Loucy (cell line): ENCODE results near the gene ILKAP.

ENCODE experiments used
- H2AFZ ChIP-seq: fragments of 200-600 bp; sonication (generic); 2 replicates; pipeline ENCODE4 v1.6.0; 2016; ENCODE audit warnings: antibody characterized with exemption, mild to moderate bottlenecking, low read length, moderate library complexity
- H3F3A ChIP-seq: fragments of 200-600 bp; 2 replicates; pipeline ENCODE4 v1.6.0; 2016; ENCODE audit warnings: antibody characterized with exemption, low read depth, mild to moderate bottlenecking
- H3K27me3 ChIP-seq: fragments of 200-600 bp; sonication (generic); 2 replicates; pipeline ENCODE4 v1.6.1; 2014; ENCODE audit warnings: low read length, mild to moderate bottlenecking; ENCODE audit not compliant: insufficient read depth, poor library complexity, severe bottlenecking
- H3K36me3 ChIP-seq: fragments of 200-600 bp; sonication (generic); 2 replicates; pipeline ENCODE4 v1.6.1; 2016; ENCODE audit warnings: low read length; ENCODE audit not compliant: insufficient read depth
- H3K4me1 ChIP-seq: fragments of 200-600 bp; sonication (generic); 2 replicates; pipeline ENCODE4 v1.5.1; 2014; ENCODE audit warnings: low read length, mild to moderate bottlenecking; ENCODE audit not compliant: insufficient read depth, poor library complexity, severe bottlenecking
- H3K4me2 ChIP-seq: fragments of 200-600 bp; sonication (generic); 2 replicates; pipeline ENCODE4 v1.6.0; 2014; ENCODE audit warnings: antibody characterized with exemption, low read length, low read depth, mild to moderate bottlenecking; ENCODE audit not compliant: poor library complexity, severe bottlenecking
- H3K4me3 ChIP-seq: fragments of 200-600 bp; sonication (generic); 2 replicates; pipeline ENCODE4 v1.5.1; 2014; ENCODE audit warnings: low read length, mild to moderate bottlenecking, mixed read lengths; ENCODE audit not compliant: poor library complexity, severe bottlenecking
- H3K79me2 ChIP-seq: fragments of 200-600 bp; sonication (generic); 2 replicates; pipeline ENCODE4 v1.6.1; 2014; ENCODE audit warnings: low read length; ENCODE audit not compliant: insufficient read depth
- H3K9ac ChIP-seq: fragments of 200-600 bp; sonication (generic); 2 replicates; pipeline ENCODE4 v1.6.0; 2014; ENCODE audit warnings: mild to moderate bottlenecking, low read depth, low read length, moderate library complexity; ENCODE audit not compliant: poor library complexity, severe bottlenecking
- H3K9me2 ChIP-seq: fragments of 200-600 bp; sonication (generic); replicated peaks from 2 replicates; pipeline ENCODE4 v1.6.1; 2016; ENCODE audit warnings: low read depth, low read length, mixed read lengths
- H3K9me3 ChIP-seq: fragments of 200-600 bp; sonication (generic); 2 replicates; pipeline ENCODE4 v1.6.1; 2014; ENCODE audit warnings: mild to moderate bottlenecking, antibody characterized with exemption, low read length, low read depth; ENCODE audit not compliant: insufficient read depth
- H4K20me1 ChIP-seq: fragments of 200-600 bp; sonication (generic); 2 replicates; pipeline ENCODE4 v1.6.0; 2014; ENCODE audit warnings: antibody characterized with exemption, low read length, mild to moderate bottlenecking; ENCODE audit not compliant: insufficient read depth, poor library complexity, severe bottlenecking
- EZH2phosphoT487 ChIP-seq: fragments of 200-600 bp; IDR thresholded peaks from 2 replicates; pipeline ENCODE4 v1.6.1; 2018; ENCODE audit warnings: antibody characterized with exemption, mild to moderate bottlenecking, moderate library complexity, borderline replicate concordance
- TF ChIP-seq, protein P1 (sequence below): fragments of 200-600 bp; sonication (generic); conservative IDR thresholded peaks from 2 replicates; pipeline ENCODE4 v1.5.1; 2014; ENCODE audit warnings: mild to moderate bottlenecking, antibody characterized with exemption, low read length

ILKAP gene

DNA sequence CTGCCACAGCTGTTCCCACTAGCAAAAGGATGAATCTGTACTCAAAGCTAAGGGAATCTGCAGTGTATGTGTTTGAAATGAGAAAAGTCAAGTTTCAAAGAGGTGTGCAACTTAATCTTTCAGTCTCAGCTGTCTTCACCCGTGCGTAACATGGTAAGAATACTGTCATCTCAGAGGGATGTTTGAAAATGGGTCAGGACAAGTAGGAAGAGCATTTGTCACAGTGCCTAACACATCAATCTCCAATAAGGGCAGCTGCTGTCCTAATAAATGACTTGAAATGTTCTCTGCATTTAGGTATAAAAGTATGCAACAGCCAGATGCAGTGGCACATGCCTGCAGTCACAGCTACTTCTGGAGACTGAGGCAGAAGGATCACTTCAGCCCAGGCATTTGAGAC is 13.1 kb downstream of the ILKAP start:
- peaks cover 91% of the 10 kb centered on the region for H3K36me3 ChIP-seq
- peaks cover 14% of the 10 kb centered on the region for H3K79me2 ChIP-seq
- H3K9me2 ChIP-seq, result no peaks in the 10 kb centered on the region
- TF ChIP-seq EZH2phosphoT487, result no peak
- TF ChIP-seq, protein P1, sequence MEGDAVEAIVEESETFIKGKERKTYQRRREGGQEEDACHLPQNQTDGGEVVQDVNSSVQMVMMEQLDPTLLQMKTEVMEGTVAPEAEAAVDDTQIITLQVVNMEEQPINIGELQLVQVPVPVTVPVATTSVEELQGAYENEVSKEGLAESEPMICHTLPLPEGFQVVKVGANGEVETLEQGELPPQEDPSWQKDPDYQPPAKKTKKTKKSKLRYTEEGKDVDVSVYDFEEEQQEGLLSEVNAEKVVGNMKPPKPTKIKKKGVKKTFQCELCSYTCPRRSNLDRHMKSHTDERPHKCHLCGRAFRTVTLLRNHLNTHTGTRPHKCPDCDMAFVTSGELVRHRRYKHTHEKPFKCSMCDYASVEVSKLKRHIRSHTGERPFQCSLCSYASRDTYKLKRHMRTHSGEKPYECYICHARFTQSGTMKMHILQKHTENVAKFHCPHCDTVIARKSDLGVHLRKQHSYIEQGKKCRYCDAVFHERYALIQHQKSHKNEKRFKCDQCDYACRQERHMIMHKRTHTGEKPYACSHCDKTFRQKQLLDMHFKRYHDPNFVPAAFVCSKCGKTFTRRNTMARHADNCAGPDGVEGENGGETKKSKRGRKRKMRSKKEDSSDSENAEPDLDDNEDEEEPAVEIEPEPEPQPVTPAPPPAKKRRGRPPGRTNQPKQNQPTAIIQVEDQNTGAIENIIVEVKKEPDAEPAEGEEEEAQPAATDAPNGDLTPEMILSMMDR, result no peak
- peaks cover 12% of the 10 kb centered on the region for H4K20me1 ChIP-seq
- H3K4me2 ChIP-seq, result no peak overlapping the region
- H3K4me1 ChIP-seq, result no peaks in the 10 kb centered on the region
- no peak overlapping the region for H3K9ac ChIP-seq
- H2AFZ ChIP-seq, result no peak overlapping the region
- no peak overlapping the region for H3K4me3 ChIP-seq
- H3K27me3 ChIP-seq, result no peaks in the 10 kb centered on the region
- H3F3A ChIP-seq, result no peaks in the 10 kb centered on the region
- no peaks in the 10 kb centered on the region for H3K9me3 ChIP-seq

DNA sequence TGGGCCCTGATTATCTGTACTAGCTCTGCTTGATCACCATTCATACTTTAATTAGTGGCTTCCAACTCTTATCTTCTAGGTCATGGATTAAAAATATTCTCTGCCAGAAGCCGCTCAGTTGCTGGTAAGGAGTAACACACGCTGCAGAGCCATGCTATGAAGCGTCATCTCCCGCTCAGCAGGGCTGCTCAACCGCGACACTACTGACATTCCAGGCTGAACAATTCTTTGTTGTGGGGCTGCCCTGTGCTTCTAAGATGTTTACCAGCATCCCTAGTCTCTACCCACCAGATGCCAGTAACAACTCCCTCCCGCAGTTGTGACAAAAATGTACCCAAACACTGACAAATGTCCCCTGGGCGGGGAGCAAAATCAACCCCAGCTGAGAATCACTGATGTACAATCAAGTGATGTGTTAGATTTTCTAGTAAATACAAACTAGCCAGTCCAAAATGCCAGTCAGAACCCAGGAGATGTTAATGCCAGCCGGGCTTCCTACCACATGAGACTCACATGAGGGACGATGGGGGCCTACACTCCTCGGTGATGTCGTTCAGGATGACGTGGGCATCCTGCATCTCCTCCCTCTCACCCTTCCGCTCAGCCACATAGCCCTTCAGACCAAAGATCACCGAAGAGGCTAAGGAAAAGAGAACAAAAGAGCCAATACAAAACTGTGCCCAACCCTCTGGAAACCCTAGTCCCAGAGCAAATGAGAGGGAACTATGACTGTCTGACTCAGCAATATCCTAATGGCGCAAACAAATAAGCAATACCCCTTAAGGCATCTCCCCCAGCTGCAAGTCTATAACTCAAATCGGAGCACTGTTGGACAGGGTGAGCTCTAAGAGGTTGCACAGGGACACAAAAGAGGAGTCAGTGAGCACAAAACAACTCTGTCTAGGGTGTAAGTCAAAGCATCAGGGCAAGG is 15.6 kb downstream of the ILKAP start:
- no peak overlapping the region for H3K4me2 ChIP-seq
- no peaks in the 10 kb centered on the region for H3F3A ChIP-seq
- H3K36me3 ChIP-seq, result peaks cover 96% of the 10 kb centered on the region
- TF ChIP-seq, protein P1, result no peak
- no peak for TF ChIP-seq EZH2phosphoT487
- H3K9me3 ChIP-seq, result no peaks in the 10 kb centered on the region
- no peaks in the 10 kb centered on the region for H3K9me2 ChIP-seq
- H3K79me2 ChIP-seq, result no peaks in the 10 kb centered on the region
- H3K4me1 ChIP-seq, result no peaks in the 10 kb centered on the region
- no peaks in the 10 kb centered on the region for H4K20me1 ChIP-seq
- H3K4me3 ChIP-seq, result no peak overlapping the region
- H2AFZ ChIP-seq, result no peak overlapping the region
- H3K27me3 ChIP-seq, result no peaks in the 10 kb centered on the region
- no peak overlapping the region for H3K9ac ChIP-seq

DNA sequence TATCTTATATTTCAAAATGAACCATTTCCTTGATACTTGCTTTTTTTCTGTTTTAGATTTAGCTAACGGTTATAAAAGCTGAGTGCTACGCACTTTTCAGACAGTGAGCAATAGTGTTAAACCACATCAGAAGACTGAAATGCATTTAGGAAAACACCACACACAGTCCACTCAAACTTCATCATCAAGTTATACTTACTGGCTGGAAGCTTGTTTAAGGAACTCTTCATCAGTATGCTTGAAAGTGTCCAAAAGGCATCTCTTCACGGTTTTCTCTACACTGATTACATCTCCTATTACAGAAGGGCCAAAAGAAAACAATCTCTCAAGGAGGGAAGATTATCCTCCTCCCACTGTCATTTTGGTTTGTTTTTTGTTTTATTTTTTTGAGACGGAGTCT is 19.7 kb downstream of the ILKAP start:
- H3F3A ChIP-seq, result no peaks in the 10 kb centered on the region
- no peaks in the 10 kb centered on the region for H3K27me3 ChIP-seq
- no peaks in the 10 kb centered on the region for H3K4me1 ChIP-seq
- no peak overlapping the region for H3K4me3 ChIP-seq
- H4K20me1 ChIP-seq, result no peaks in the 10 kb centered on the region
- H3K79me2 ChIP-seq, result no peaks in the 10 kb centered on the region; the same call in 1 of the 2 replicates
- TF ChIP-seq, protein P1, result no peak
- TF ChIP-seq EZH2phosphoT487, result no peak
- no peaks in the 10 kb centered on the region for H3K9me3 ChIP-seq
- H3K9me2 ChIP-seq, result no peaks in the 10 kb centered on the region
- H3K9ac ChIP-seq, result no peak overlapping the region
- H2AFZ ChIP-seq, result no peak overlapping the region
- H3K4me2 ChIP-seq, result no peak overlapping the region
- peaks cover 100% of the 10 kb centered on the region for H3K36me3 ChIP-seq
